Fibroblast of lung (primary cell): ENCODE data around the gene ATF7IP. TPM values are rescaled to one million over a fixed set of nuclear protein-coding genes. Genes with fewer than 3 reads are reported as not detected.

ENCODE experiments used
- DNase-seq, 2 donors: peaks; one replicate each; pipeline versions ENCODE4 v3.0.0 to v3.0.0-alpha.2; 2010; ENCODE audit warnings: low read depth in 2 of 2
- H2AFZ ChIP-seq: 2 replicates; pipeline ENCODE4 v1.5.1; 2012; ENCODE audit warnings: low read length, control low read depth, inconsistent platforms
- H3K27ac ChIP-seq: 2 replicates; pipeline ENCODE4 v1.5.1; 2011; ENCODE audit warnings: low read length, control low read depth; ENCODE audit not compliant: insufficient read depth
- H3K27me3 ChIP-seq: 2 replicates; pipeline ENCODE4 v1.5.1; 2011; ENCODE audit warnings: mild to moderate bottlenecking, low read length; ENCODE audit not compliant: control insufficient read depth, insufficient read depth
- H3K36me3 ChIP-seq: 2 replicates; pipeline ENCODE4 v1.5.1; 2011; ENCODE audit warnings: low read length; ENCODE audit not compliant: control insufficient read depth, insufficient read depth
- H3K4me1 ChIP-seq: 2 replicates; pipeline ENCODE4 v1.5.1; 2011; ENCODE audit warnings: low read length; ENCODE audit not compliant: control insufficient read depth, insufficient read depth; ENCODE audit errors: extremely low read depth
- H3K4me2 ChIP-seq: 2 replicates; pipeline ENCODE4 v1.5.1; 2011; ENCODE audit warnings: low read length, control low read depth; ENCODE audit not compliant: insufficient read depth; ENCODE audit errors: extremely low read depth
- H3K4me3 ChIP-seq, 4 experiments: fragments of 200-600 bp in 1 of 4; sonication (generic) in 1 of 4; replicated peaks in 1 of 4; 2 replicates each; pipeline ENCODE4 v1.5.1; 2011 to 2016; ENCODE audit warnings: low read length in 4 of 4, low read depth in 3 of 4, mild to moderate bottlenecking in 3 of 4, control low read depth in 2 of 4, inconsistent platforms in 1 of 4, mixed read lengths in 1 of 4; ENCODE audit not compliant: insufficient read depth in 1 of 4; ENCODE audit errors: control extremely low read depth in 1 of 4
- H3K79me2 ChIP-seq: 2 replicates; pipeline ENCODE4 v1.5.1; 2012; ENCODE audit warnings: mild to moderate bottlenecking, low read length, inconsistent platforms; ENCODE audit not compliant: control insufficient read depth, insufficient read depth
- H3K9ac ChIP-seq: 2 replicates; pipeline ENCODE4 v1.5.1; 2011; ENCODE audit warnings: mild to moderate bottlenecking, low read length, control low read depth; ENCODE audit not compliant: insufficient read depth
- H3K9me3 ChIP-seq: 2 replicates; pipeline ENCODE4 v1.5.1; 2012; ENCODE audit warnings: low read depth, low read length; ENCODE audit not compliant: control insufficient read depth, insufficient read depth
- H4K20me1 ChIP-seq: 2 replicates; pipeline ENCODE4 v1.5.1; 2011; ENCODE audit warnings: low read length; ENCODE audit not compliant: control insufficient read depth, insufficient read depth; ENCODE audit errors: extremely low read depth
- EZH2 ChIP-seq: IDR thresholded peaks from 2 replicates; pipeline ENCODE4 v1.5.1; 2012; ENCODE audit warnings: low read length, control low read depth, mild to moderate bottlenecking; ENCODE audit errors: missing control alignments
- polyA plus RNA-seq, 2 donors: library from polyadenylated mRNA; depleted of rRNA in 1 of 2; stranded (reverse) in 1 of 2; unstranded in 1 of 2; fragments of >200 nt; gene quantifications; 2 replicates each; pipeline ENCODE4 v1.2.1, GENCODE V29; 2011 to 2012; ENCODE audit warnings: missing spikeins in 1 of 2
- total RNA-seq: library from RNA; depleted of rRNA; stranded (reverse); fragments of >200 nt; gene quantifications from 2 replicates; pipeline ENCODE4 v1.2.1, GENCODE V29; 2014
- TF ChIP-seq, protein P1 (sequence below), 2 donors: IDR thresholded peaks in 1 of 2; conservative IDR thresholded peaks in 1 of 2; 1 replicate in 1 of 2; 2 replicates in 1 of 2; pipeline ENCODE4 v1.5.1; 2011 to 2012; ENCODE audit warnings: low read length in 2 of 2, control low read depth in 1 of 2, inconsistent platforms in 1 of 2, low read depth in 1 of 2, mild to moderate bottlenecking in 1 of 2

The ATF7IP gene
- total and polyA plus RNA-seq, 2 donors (not counting 1 experiment from before 2014, with no cell fraction given), result 13.1 to 18.0 TPM

GRCh38 chr12:14422516-14423230 is 57.2 kb downstream of the ATF7IP start:
- Histone ChIP-seq H3K27me3 (no peaks in the 10 kb centered on the region), H3K4me2 (no peak overlapping the region), H3K36me3 (peaks cover 5% of the 10 kb centered on the region), H2AFZ (no peak overlapping the region), H3K27ac (no peak overlapping the region), H3K4me1 (peaks cover 3% of the 10 kb centered on the region), H4K20me1 (no peaks in the 10 kb centered on the region), H3K9me3 (no peaks in the 10 kb centered on the region), H3K79me2 (peaks cover 28% of the 10 kb centered on the region), H3K9ac (no peak overlapping the region), H3K4me3 (no peak overlapping the region)
- DNase-seq, result peak in 1 of 2 donors; percentile 72
- TF ChIP-seq EZH2, result no peak
- TF ChIP-seq, protein P1, sequence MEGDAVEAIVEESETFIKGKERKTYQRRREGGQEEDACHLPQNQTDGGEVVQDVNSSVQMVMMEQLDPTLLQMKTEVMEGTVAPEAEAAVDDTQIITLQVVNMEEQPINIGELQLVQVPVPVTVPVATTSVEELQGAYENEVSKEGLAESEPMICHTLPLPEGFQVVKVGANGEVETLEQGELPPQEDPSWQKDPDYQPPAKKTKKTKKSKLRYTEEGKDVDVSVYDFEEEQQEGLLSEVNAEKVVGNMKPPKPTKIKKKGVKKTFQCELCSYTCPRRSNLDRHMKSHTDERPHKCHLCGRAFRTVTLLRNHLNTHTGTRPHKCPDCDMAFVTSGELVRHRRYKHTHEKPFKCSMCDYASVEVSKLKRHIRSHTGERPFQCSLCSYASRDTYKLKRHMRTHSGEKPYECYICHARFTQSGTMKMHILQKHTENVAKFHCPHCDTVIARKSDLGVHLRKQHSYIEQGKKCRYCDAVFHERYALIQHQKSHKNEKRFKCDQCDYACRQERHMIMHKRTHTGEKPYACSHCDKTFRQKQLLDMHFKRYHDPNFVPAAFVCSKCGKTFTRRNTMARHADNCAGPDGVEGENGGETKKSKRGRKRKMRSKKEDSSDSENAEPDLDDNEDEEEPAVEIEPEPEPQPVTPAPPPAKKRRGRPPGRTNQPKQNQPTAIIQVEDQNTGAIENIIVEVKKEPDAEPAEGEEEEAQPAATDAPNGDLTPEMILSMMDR (conservative IDR thresholded peaks at IDR 0.05 in 1 of 2, IDR thresholded peaks at IDR 0.05 in 1 of 2; ENCODE audit: low read depth in 1 of 2, low read length in 2 of 2), result no peak

DNA sequence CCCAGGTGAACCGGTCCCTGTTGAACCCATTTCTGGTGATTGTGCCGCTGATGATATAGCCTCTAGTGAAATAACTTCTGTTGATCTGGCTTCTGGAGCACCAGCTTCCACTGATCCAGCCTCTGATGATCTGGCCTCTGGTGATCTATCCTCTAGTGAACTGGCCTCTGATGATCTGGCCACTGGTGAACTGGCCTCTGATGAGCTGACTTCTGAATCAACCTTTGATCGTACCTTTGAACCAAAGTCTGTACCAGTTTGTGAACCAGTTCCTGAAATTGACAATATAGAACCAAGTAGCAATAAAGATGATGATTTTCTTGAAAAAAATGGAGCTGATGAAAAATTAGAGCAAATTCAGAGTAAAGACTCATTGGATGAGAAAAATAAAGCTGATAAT is 59.1 kb downstream of the ATF7IP start:
- DNase-seq, result no peak
- Histone ChIP-seq H3K36me3 (peaks cover 5% of the 10 kb centered on the region), H3K4me3 (no peak overlapping the region), H3K9me3 (no peaks in the 10 kb centered on the region), H3K4me1 (no peaks in the 10 kb centered on the region), H3K4me2 (no peak overlapping the region), H3K27me3 (no peaks in the 10 kb centered on the region), H2AFZ (no peak overlapping the region), H3K79me2 (peaks cover 27% of the 10 kb centered on the region), H3K9ac (no peak overlapping the region), H4K20me1 (no peaks in the 10 kb centered on the region), H3K27ac (no peak overlapping the region)
- no peak for TF ChIP-seq EZH2
- TF ChIP-seq, protein P1 (conservative IDR thresholded peaks at IDR 0.05 in 1 of 2, IDR thresholded peaks at IDR 0.05 in 1 of 2; ENCODE audit: low read depth in 1 of 2, low read length in 2 of 2), result no peak

- Histone ChIP-seq H3K9me3 (no peaks in the 10 kb centered on the region), H3K4me3 (no peak overlapping the region), H2AFZ (no peak overlapping the region), H3K27ac (no peak overlapping the region), H4K20me1 (no peaks in the 10 kb centered on the region), H3K4me2 (no peak overlapping the region), H3K36me3 (peaks cover 7% of the 10 kb centered on the region), H3K79me2 (peaks cover 33% of the 10 kb centered on the region), H3K4me1 (no peaks in the 10 kb centered on the region), H3K27me3 (no peaks in the 10 kb centered on the region), H3K9ac (no peak overlapping the region)
- TF ChIP-seq EZH2, result no peak
- TF ChIP-seq, protein P1 (conservative IDR thresholded peaks at IDR 0.05 in 1 of 2, IDR thresholded peaks at IDR 0.05 in 1 of 2; ENCODE audit: low read depth in 1 of 2, low read length in 2 of 2), result no peak
- DNase-seq, result no peak
These were observed 61.3 kb downstream of the ATF7IP start for GRCh38 chr12:14426792-14427191.
